Ovary (tissue), 9 donors: Measurements from ENCODE around the gene DUSP23. TPM values are rescaled to one million over a fixed set of nuclear protein-coding genes. Genes with fewer than 3 reads are reported as not detected.
A peak's percentile ranks its signal among the peaks of the same experiment; 100 is the strongest.

Experiments
- DNase-seq, 5 donors: peaks; one replicate each; pipeline ENCODE4 v3.0.0-alpha.2; 2019 to 2020
- H3K27ac ChIP-seq, 2 donors: fragments of 200-600 bp; one replicate each; pipeline versions ENCODE4 v1.5.1 to v1.8.0; 2019 to 2022
- H3K27me3 ChIP-seq: fragments of 200-600 bp; one replicate; pipeline ENCODE4 v1.8.0; 2022
- H3K36me3 ChIP-seq: fragments of 200-600 bp; sonication (generic); one replicate; pipeline ENCODE4 v1.5.1; 2019
- H3K4me1 ChIP-seq: one replicate; pipeline ENCODE4 v1.8.1; 2013; ENCODE audit warnings: mild to moderate bottlenecking, moderate library complexity; ENCODE audit not compliant: insufficient read depth
- H3K4me3 ChIP-seq: fragments of 200-600 bp; sonication (generic); one replicate; pipeline ENCODE4 v1.5.1; 2017
- H3K9me3 ChIP-seq, 2 donors: fragments of 200-600 bp in 1 of 2; sonication (generic) in 1 of 2; one replicate each; pipeline versions ENCODE4 v1.5.1 to v1.8.1; 2013 to 2019; ENCODE audit warnings: mild to moderate bottlenecking in 1 of 2, moderate library complexity in 1 of 2
- CTCF ChIP-seq, 3 donors: fragments of 450-650 bp in 2 of 3; fragments of 200-600 bp in 1 of 3; IDR thresholded peaks; one replicate each; pipeline versions ENCODE4 v1.5.1 to v1.8.0; 2016 to 2022; ENCODE audit warnings: antibody characterized with exemption in 3 of 3, mild to moderate bottlenecking in 1 of 3
- EP300 ChIP-seq: sonication (generic); formaldehyde crosslinking; IDR thresholded peaks from one replicate; pipeline ENCODE4 v1.6.1; 2017; ENCODE audit warnings: antibody characterized with exemption
- POLR2A ChIP-seq: fragments of 450-650 bp; IDR thresholded peaks from one replicate; pipeline ENCODE4 v1.6.1; 2017; ENCODE audit warnings: antibody characterized with exemption, mild to moderate bottlenecking, moderate library complexity
- WGBS, 3 donors: extraction: QIAGEN DNeasy Blood & Tissue Kit in 1 of 3; methylation state at CpG; one replicate each; pipeline versions ENCODE4 v1.1.5 to v1.1.7; 2013 to 2017; 5-methylcytosine and 5-hydroxymethylcytosine counted together
- intact Hi-C, 4 donors: fragments of 100-400 bp; cut with DNase I; formaldehyde crosslinking; loops; one replicate each; pipeline versions ENCODE4 v1.11.0 to v1.15.1; 2022 to 2023
- polyA plus RNA-seq, 2 donors: library from polyadenylated mRNA; stranded (reverse); fragments of 200-250 nt in 1 of 2; fragments of 350-450 nt in 1 of 2; fragmentation: Illumina TruSeq in 1 of 2; extraction: RNeasy Lipid Tissue Mini Kit (QIAGEN cat#74804) in 1 of 2; gene quantifications; one replicate each; pipeline ENCODE4 v1.2.3, GENCODE V29; 2013 to 2014
- total RNA-seq, 7 donors: library from RNA; depleted of rRNA in 2 of 7; stranded (reverse); fragments of >200 nt in 2 of 7; fragmentation: NEBNext Ultra II Directional in 3 of 7; extraction: Animal tissue kit (Norgen Biotek cat#: 25700) in 3 of 7; gene quantifications; one replicate each; pipeline versions ENCODE4 v1.1.0 to v1.2.4, GENCODE V29; 2016 to 2023
- donor health status: DM: no; HTN: no; CAD: no; lungs with moderate emphysema.
- donor health status: DM: no; HTN: no; CAD: no.
- donor health status: Bipolar disorder and iron deficiency.
- donor health status: DM: yes; HTN: yes; CAD: no.
- donor health status: DM: no; HTN: no; CAD: no.
- donor health status: DM: yes; HTN: yes; CAD: no.

DUSP23 gene
- total and polyA plus RNA-seq, 9 donors = 26.9 to 115 (median 37.5) TPM

- WGBS, 3 donors = 85 to 88% (median 86%) methylated on average over 8 of the region's 8 CpGs
- TF ChIP-seq EP300 (no peak), CTCF (IDR thresholded peaks at IDR 0.05) (no peak), POLR2A (no peak)
- intact Hi-C loops = loop anchor here in 2 of 4 donors (2.0 to 5.0 kb wide), 2 partner anchors 21 to 85 kb away; no protein-coding TSS in a partner anchor
- Histone ChIP-seq H3K9me3 (no peaks in the 10 kb centered on the region), H3K27ac (no peak within 1 kb of the TSS), H3K4me1 (peaks cover 11% of the 10 kb centered on the region), H3K4me3 (no peak within 1 kb of the TSS), H3K27me3 (no peaks in the 10 kb centered on the region), H3K36me3 (no peaks in the 10 kb centered on the region)
- no peak for DNase-seq
Measured at GRCh38 chr1:159802111-159802510, 21.3 kb downstream of the DUSP23 start, which contains the start of gene FCRL6. FCRL6 (plus strand) TSS chr1:159802360; CDS start chr1:159802425, 65 bp downstream.

DNA sequence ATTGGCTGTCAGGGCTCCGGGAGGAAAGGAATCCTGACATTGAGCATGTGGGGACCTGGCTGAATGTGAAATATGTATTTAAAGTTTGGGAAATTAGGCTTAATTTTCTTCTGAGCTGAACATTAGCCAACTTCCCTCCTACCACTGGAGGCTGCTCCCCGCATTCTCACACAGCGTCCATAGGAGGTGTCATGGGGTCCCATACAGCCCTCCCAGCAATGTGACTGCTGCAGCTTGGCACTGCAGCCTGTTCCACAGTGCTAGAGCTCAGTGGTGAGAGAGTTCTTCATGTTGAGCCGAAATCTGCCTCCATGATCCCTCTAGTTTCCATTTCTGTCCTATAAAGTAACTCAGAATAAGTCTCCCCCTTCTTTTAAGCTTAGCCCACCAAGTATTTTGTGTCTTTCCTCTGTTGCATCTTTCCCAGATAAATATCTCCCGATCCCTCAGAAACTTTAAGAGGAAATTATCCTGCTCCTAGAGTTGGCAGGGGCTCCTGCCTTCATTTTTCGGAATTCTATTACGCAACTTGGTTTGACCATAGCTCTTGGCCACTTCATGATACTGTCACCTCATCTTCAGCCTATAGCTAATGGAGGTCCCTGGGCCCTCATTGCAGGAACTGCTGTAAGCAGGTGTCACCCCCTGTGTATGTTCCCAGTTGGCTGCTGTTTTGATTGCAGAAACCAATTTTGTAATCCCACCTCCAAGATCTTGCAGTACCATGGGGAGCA lies 23.4 kb downstream of the DUSP23 start:
- intact Hi-C loops = loop anchor here in 2 of 4 donors (2.0 to 5.0 kb wide), 2 partner anchors 19 to 83 kb away; no protein-coding TSS in a partner anchor
- Histone ChIP-seq H3K27me3 (no peaks in the 10 kb centered on the region), H3K4me1 (peaks cover 11% of the 10 kb centered on the region), H3K36me3 (no peaks in the 10 kb centered on the region), H3K4me3 (no peak overlapping the region), H3K27ac (peak overlapping the region in 1 of 2 donors; percentile 4), H3K9me3 (no peaks in the 10 kb centered on the region)
- TF ChIP-seq CTCF (IDR thresholded peaks at IDR 0.05) (no peak), EP300 (no peak), POLR2A (no peak)
- DNase-seq = no peak
- 75 to 86% (median 78%) methylated on average over 7 of the region's 7 CpGs for WGBS, 3 donors

GRCh38 chr1:159804924-159805323 lies 24.2 kb downstream of the DUSP23 start:
- 4 to 7% (median 6%) methylated on average over 2 of the region's 2 CpGs for WGBS, 3 donors
- Histone ChIP-seq H3K27ac (peak overlapping the region in 1 of 2 donors; percentile 4), H3K4me1 (peaks cover 11% of the 10 kb centered on the region), H3K4me3 (no peak overlapping the region), H3K27me3 (no peaks in the 10 kb centered on the region), H3K9me3 (no peaks in the 10 kb centered on the region), H3K36me3 (no peaks in the 10 kb centered on the region)
- intact Hi-C loops = loop anchor here in 1 of 4 donors (5.0 kb wide), 1 partner anchor 82 kb away; no protein-coding TSS in a partner anchor
- no peak for DNase-seq
- TF ChIP-seq EP300 = no peak
- TF ChIP-seq CTCF (IDR thresholded peaks at IDR 0.05) = no peak
- TF ChIP-seq POLR2A = no peak

- Histone ChIP-seq H3K9me3 (no peaks in the 10 kb centered on the region), H3K27me3 (no peaks in the 10 kb centered on the region), H3K27ac (no peak overlapping the region), H3K36me3 (no peaks in the 10 kb centered on the region), H3K4me3 (no peak overlapping the region), H3K4me1 (no peaks in the 10 kb centered on the region)
- WGBS, 3 donors = 88 to 96% (median 94%) methylated on average over 8 of the region's 8 CpGs
- TF ChIP-seq POLR2A (no peak), EP300 (no peak), CTCF (IDR thresholded peaks at IDR 0.05) (no peak)
- DNase-seq = no peak
- intact Hi-C loops = no loop called here
Measured at GRCh38 chr1:159815926-159816325, 35.2 kb downstream of the DUSP23 start.
